GM04503 (cell line): ENCODE data around the gene MRTFB.

Experiments used
- DNase-seq: peaks from one replicate; pipeline ENCODE4 v3.0.0-alpha.2; 2012; ENCODE audit warnings: low read depth

MRTFB gene

GRCh38 chr16:14308368-14308723 is 237.2 kb downstream of the MRTFB start:
- DNase-seq = no peak

- no peak for DNase-seq
These were observed 238.1 kb downstream of the MRTFB start for GRCh38 chr16:14309001-14309886.

- peak; percentile 45 for DNase-seq
These were observed 238.8 kb downstream of the MRTFB start for GRCh38 chr16:14309906-14310305.

GRCh38 chr16:14310519-14310991 is 239.4 kb downstream of the MRTFB start:
- no peak for DNase-seq

GRCh38 chr16:14314116-14314515 is 243.0 kb downstream of the MRTFB start:
- no peak for DNase-seq

GRCh38 chr16:14315683-14316320 is 244.7 kb downstream of the MRTFB start:
- DNase-seq = no peak
